B cell (primary cell): Measurements from ENCODE around the gene MYCN. TPM values are rescaled to one million over a fixed set of nuclear protein-coding genes. Genes with fewer than 3 reads are reported as not detected.

Source experiments
- ATAC-seq: fragments of 200-7000 bp; cut with Tn5 transposase; one replicate; pipeline ENCODE4 v1.10.0; 2021; ENCODE audit warnings: low read depth, mild to moderate bottlenecking, moderate number of reproducible peaks, moderate library complexity
- CTCF ChIA-PET: fragments of 350-600 bp; sonication (Branson Sonifier 250); formaldehyde crosslinking; loops from one replicate; lab custom pipeline; 2021; ENCODE audit warnings: antibody characterized with exemption, inconsistent platforms; lab: Charles Lee
- POLR2A ChIA-PET: fragments of 350-600 bp; sonication (Branson Sonifier 250); formaldehyde crosslinking; loops from one replicate; lab custom pipeline; 2021; ENCODE audit warnings: antibody characterized with exemption; lab: Charles Lee
- DNase-seq: peaks from one replicate; pipeline ENCODE4 v3.0.0; 2013
- H2AFZ ChIP-seq: 2 replicates; pipeline ENCODE4 v1.6.1; 2012; ENCODE audit warnings: mild to moderate bottlenecking, low read depth, low read length; ENCODE audit not compliant: insufficient read depth, poor library complexity, severe bottlenecking
- H3K27ac ChIP-seq, 2 donors: 1 replicate in 1 of 2; 2 replicates in 1 of 2; pipeline ENCODE4 v1.5.1; 2012 to 2013; ENCODE audit warnings: low read length in 2 of 2, mild to moderate bottlenecking in 2 of 2, moderate library complexity in 1 of 2
- H3K27me3 ChIP-seq, 4 experiments: fragments of 200-600 bp in 1 of 4; sonication (generic) in 1 of 4; replicated peaks in 1 of 4; 1 replicate in 2 of 4; 2 replicates in 2 of 4; pipeline versions ENCODE4 v1.6.1 to v1.7.0; 2013 to 2016; ENCODE audit warnings: low read length in 3 of 4, mild to moderate bottlenecking in 2 of 4, mixed read lengths in 1 of 4, moderate library complexity in 1 of 4; ENCODE audit not compliant: insufficient read depth in 4 of 4, control insufficient read depth in 3 of 4; ENCODE audit errors: control extremely low read depth in 1 of 4
- H3K36me3 ChIP-seq, 2 experiments: replicated peaks in 1 of 2; 1 replicate in 1 of 2; 2 replicates in 1 of 2; pipeline versions ENCODE4 v1.6.1 to v1.7.1; 2013; ENCODE audit warnings: low read length in 1 of 2; ENCODE audit not compliant: insufficient read depth in 2 of 2, control insufficient read depth in 1 of 2; ENCODE audit errors: control extremely low read depth in 1 of 2, extremely low read depth in 1 of 2
- H3K4me1 ChIP-seq, 2 donors: fragments of 200-600 bp in 1 of 2; sonication (generic) in 1 of 2; 1 replicate in 1 of 2; 2 replicates in 1 of 2; pipeline versions ENCODE4 v1.5.1 to v1.6.1; 2013 to 2017; ENCODE audit warnings: low read length in 2 of 2; ENCODE audit not compliant: control insufficient read depth in 2 of 2, insufficient read depth in 2 of 2
- H3K4me2 ChIP-seq: replicated peaks from 2 replicates; pipeline ENCODE3; 2012; ENCODE audit warnings: mild to moderate bottlenecking, low read depth, low read length; ENCODE audit not compliant: poor library complexity, severe bottlenecking
- H3K4me3 ChIP-seq, 5 experiments: fragments of 200-600 bp in 1 of 5; sonication (generic) in 1 of 5; 1 replicate in 3 of 5; 2 replicates in 2 of 5; pipeline versions ENCODE4 v1.5.1 to v1.7.0; 2011 to 2016; ENCODE audit warnings: low read length in 4 of 5, mild to moderate bottlenecking in 4 of 5, low read depth in 2 of 5, control low read depth in 1 of 5, moderate library complexity in 1 of 5; ENCODE audit not compliant: insufficient read depth in 1 of 5; ENCODE audit errors: control extremely low read depth in 1 of 5, extremely low read depth in 1 of 5
- H3K79me2 ChIP-seq: fragments of 200-600 bp; sonication (generic); one replicate; pipeline ENCODE4 v1.6.0; 2016; ENCODE audit warnings: low read length; ENCODE audit not compliant: control insufficient read depth, insufficient read depth
- H3K9ac ChIP-seq: fragments of 200-600 bp; sonication (generic); 2 replicates; pipeline ENCODE4 v1.6.1; 2017; ENCODE audit warnings: mild to moderate bottlenecking, low read length, moderate library complexity
- H3K9me3 ChIP-seq, 3 donors: one replicate each; pipeline versions ENCODE4 v1.6.1 to v1.7.1; 2013; ENCODE audit warnings: low read length in 2 of 3; ENCODE audit not compliant: control insufficient read depth in 2 of 3, insufficient read depth in 1 of 3; ENCODE audit errors: control extremely low read depth in 1 of 3
- H4K20me1 ChIP-seq: 2 replicates; pipeline ENCODE4 v1.6.0; 2012; ENCODE audit warnings: mild to moderate bottlenecking, low read length; ENCODE audit not compliant: insufficient read depth, control insufficient read depth, poor library complexity, severe bottlenecking
- H3K27ac Mint-ChIP-seq: one replicate; pipeline ENCODE4 v1.8.0; 2021; ENCODE audit warnings: mixed read lengths
- H3K27me3 Mint-ChIP-seq: one replicate; pipeline ENCODE4 v1.8.0; 2021; ENCODE audit warnings: mixed read lengths
- H3K4me1 Mint-ChIP-seq: one replicate; pipeline ENCODE4 v1.8.0; 2021; ENCODE audit warnings: mixed read lengths
- H3K4me3 Mint-ChIP-seq: one replicate; pipeline ENCODE4 v1.8.0; 2021; ENCODE audit warnings: mixed read lengths
- H3K9me3 Mint-ChIP-seq: one replicate; pipeline ENCODE4 v1.8.0; 2022; ENCODE audit warnings: mixed read lengths; ENCODE audit not compliant: insufficient read depth
- EZH2 ChIP-seq: IDR thresholded peaks from 2 replicates; pipeline ENCODE4 v1.6.1; 2012; ENCODE audit warnings: borderline replicate concordance, low read depth, mild to moderate bottlenecking, moderate library complexity, low read length; ENCODE audit not compliant: insufficient read depth, poor library complexity, severe bottlenecking
- WGBS: methylation state at CpG from one replicate; pipeline ENCODE4 v1.1.5; 2013; ENCODE audit warnings: missing lambda C conversion rate; ENCODE audit not compliant: insufficient coverage; 5-methylcytosine and 5-hydroxymethylcytosine counted together
- intact Hi-C: fragments of 100-400 bp; cut with micrococcal nuclease; formaldehyde crosslinking; loops from one replicate; pipeline ENCODE4 v1.10.0; 2022
- polyA plus RNA-seq: library from polyadenylated mRNA; depleted of rRNA; stranded (reverse); fragments of >200 nt; gene quantifications from 2 replicates; pipeline ENCODE4 v1.2.3, GENCODE V29; 2012
- total RNA-seq, 2 donors: library from RNA; stranded (reverse); fragments of 120-200 nt in 1 of 2; gene quantifications; 1 replicate in 1 of 2; 2 replicates in 1 of 2; pipeline versions ENCODE4 v1.2.3 to v1.2.4, GENCODE V29; 2013 to 2022
- TF ChIP-seq, protein P1 (sequence below): fragments of 200-600 bp; IDR thresholded peaks from one replicate; pipeline ENCODE4 v1.8.0; 2022; ENCODE audit warnings: antibody characterized with exemption, mild to moderate bottlenecking

The MYCN gene
- total and polyA plus RNA-seq, 2 donors (not counting 1 experiment from before 2014, with no cell fraction given), result not detected

GRCh38 chr2:15893689-15894480 lies 46.5 kb upstream of the MYCN start:
- H3K9me3 Mint-ChIP-seq, result peaks cover 6% of the 10 kb centered on the region
- ATAC-seq (no peak), DNase-seq (no peak)
- H3K4me3 ChIP-seq, result no peak overlapping the region
- H3K4me1 ChIP-seq, result no peaks in the 10 kb centered on the region
- H3K36me3 ChIP-seq, result no peaks in the 10 kb centered on the region
- POLR2A ChIA-PET, result no interaction called here
- no peak overlapping the region for H2AFZ ChIP-seq
- H4K20me1 ChIP-seq, result no peaks in the 10 kb centered on the region
- H3K9ac ChIP-seq, result no peak overlapping the region
- no peak overlapping the region for H3K4me3 Mint-ChIP-seq
- no peaks in the 10 kb centered on the region for H3K27me3 Mint-ChIP-seq
- H3K79me2 ChIP-seq, result no peaks in the 10 kb centered on the region
- TF ChIP-seq, protein P1, sequence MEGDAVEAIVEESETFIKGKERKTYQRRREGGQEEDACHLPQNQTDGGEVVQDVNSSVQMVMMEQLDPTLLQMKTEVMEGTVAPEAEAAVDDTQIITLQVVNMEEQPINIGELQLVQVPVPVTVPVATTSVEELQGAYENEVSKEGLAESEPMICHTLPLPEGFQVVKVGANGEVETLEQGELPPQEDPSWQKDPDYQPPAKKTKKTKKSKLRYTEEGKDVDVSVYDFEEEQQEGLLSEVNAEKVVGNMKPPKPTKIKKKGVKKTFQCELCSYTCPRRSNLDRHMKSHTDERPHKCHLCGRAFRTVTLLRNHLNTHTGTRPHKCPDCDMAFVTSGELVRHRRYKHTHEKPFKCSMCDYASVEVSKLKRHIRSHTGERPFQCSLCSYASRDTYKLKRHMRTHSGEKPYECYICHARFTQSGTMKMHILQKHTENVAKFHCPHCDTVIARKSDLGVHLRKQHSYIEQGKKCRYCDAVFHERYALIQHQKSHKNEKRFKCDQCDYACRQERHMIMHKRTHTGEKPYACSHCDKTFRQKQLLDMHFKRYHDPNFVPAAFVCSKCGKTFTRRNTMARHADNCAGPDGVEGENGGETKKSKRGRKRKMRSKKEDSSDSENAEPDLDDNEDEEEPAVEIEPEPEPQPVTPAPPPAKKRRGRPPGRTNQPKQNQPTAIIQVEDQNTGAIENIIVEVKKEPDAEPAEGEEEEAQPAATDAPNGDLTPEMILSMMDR, result no peak
- TF ChIP-seq EZH2, result no peak
- WGBS, result 94% methylated on average over 4 of the region's 7 CpGs
- H3K27ac ChIP-seq, result no peak overlapping the region
- no peak overlapping the region for H3K4me2 ChIP-seq
- CTCF ChIA-PET, result no interaction called here
- H3K27ac Mint-ChIP-seq, result no peak overlapping the region
- H3K27me3 ChIP-seq, result peaks cover 0 to 3% (median 0%) of the 10 kb centered on the region in 4 experiments
- intact Hi-C loops, result no loop called here
- peaks cover 1 to 11% (median 3%) of the 10 kb centered on the region in 3 donors for H3K9me3 ChIP-seq
- no peaks in the 10 kb centered on the region for H3K4me1 Mint-ChIP-seq

DNA sequence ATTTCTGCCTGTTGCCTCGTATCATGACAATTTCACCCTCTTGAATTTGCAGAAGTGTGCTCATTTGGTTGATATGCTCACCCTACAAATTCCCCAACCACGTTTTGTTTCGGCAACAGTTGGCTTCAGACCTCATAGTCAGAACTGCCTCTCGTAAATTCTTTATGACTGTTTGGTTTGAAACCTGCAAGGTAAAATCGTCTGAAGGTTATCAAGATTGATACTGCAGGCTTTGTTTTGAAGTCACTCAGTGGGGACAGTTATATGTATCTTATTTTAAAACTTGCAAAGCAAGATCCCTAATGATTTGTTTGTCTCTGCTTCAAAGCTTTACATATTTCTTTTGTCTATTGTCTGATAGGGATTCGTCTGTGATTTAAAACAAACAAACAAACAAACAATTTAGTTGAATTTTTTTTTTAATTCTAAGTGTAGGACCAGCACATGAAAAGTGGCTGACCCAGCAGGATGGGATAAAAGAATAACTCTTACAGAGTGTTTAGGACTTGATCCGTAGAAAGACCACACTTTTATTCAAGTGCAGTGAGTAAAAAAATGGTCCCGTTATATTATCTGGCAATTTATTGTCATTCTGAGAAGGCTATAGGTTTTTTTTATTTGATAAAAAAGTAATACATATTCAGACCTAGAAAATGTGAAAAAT lies 45.7 kb upstream of the MYCN start:
- H3K4me3 Mint-ChIP-seq, result no peak overlapping the region
- peaks cover 0 to 3% (median 0%) of the 10 kb centered on the region in 4 experiments for H3K27me3 ChIP-seq
- H4K20me1 ChIP-seq, result no peaks in the 10 kb centered on the region
- POLR2A ChIA-PET, result no interaction called here
- no peak for DNase-seq
- no peak overlapping the region for H3K9ac ChIP-seq
- H3K27ac Mint-ChIP-seq, result no peak overlapping the region
- H3K27me3 Mint-ChIP-seq, result no peaks in the 10 kb centered on the region
- 80% methylated on average over 2 of the region's 8 CpGs for WGBS
- intact Hi-C loops, result no loop called here
- H2AFZ ChIP-seq, result no peak overlapping the region
- no peak overlapping the region for H3K27ac ChIP-seq
- no peak overlapping the region for H3K4me3 ChIP-seq
- ATAC-seq, result no peak
- H3K79me2 ChIP-seq, result no peaks in the 10 kb centered on the region
- no peak overlapping the region for H3K4me2 ChIP-seq
- peaks cover 6% of the 10 kb centered on the region for H3K9me3 Mint-ChIP-seq
- CTCF ChIA-PET, result no interaction called here
- H3K4me1 ChIP-seq, result no peaks in the 10 kb centered on the region
- no peaks in the 10 kb centered on the region for H3K4me1 Mint-ChIP-seq
- H3K9me3 ChIP-seq, result peaks cover 1 to 11% (median 3%) of the 10 kb centered on the region in 3 donors
- no peaks in the 10 kb centered on the region for H3K36me3 ChIP-seq
- no peak for TF ChIP-seq EZH2
- TF ChIP-seq, protein P1, result no peak
